Glomerular endothelial cell (primary cell): Measurements from ENCODE around the gene PTPRJ. TPM values are rescaled to one million over a fixed set of nuclear protein-coding genes. Genes with fewer than 3 reads are reported as not detected.

Experiments used
- DNase-seq: peaks from one replicate; pipeline ENCODE4 v3.0.0-alpha.2; 2011; ENCODE audit warnings: low read depth, low spot score; ENCODE audit errors: extremely low read depth
- total RNA-seq: library from RNA; depleted of rRNA; stranded (reverse); fragments of >200 nt; gene quantifications from 2 replicates; pipeline ENCODE4 v1.2.3, GENCODE V29; 2015

Gene PTPRJ
- total RNA-seq, 1 donor from 2014 or later, result 17.3 TPM

DNA sequence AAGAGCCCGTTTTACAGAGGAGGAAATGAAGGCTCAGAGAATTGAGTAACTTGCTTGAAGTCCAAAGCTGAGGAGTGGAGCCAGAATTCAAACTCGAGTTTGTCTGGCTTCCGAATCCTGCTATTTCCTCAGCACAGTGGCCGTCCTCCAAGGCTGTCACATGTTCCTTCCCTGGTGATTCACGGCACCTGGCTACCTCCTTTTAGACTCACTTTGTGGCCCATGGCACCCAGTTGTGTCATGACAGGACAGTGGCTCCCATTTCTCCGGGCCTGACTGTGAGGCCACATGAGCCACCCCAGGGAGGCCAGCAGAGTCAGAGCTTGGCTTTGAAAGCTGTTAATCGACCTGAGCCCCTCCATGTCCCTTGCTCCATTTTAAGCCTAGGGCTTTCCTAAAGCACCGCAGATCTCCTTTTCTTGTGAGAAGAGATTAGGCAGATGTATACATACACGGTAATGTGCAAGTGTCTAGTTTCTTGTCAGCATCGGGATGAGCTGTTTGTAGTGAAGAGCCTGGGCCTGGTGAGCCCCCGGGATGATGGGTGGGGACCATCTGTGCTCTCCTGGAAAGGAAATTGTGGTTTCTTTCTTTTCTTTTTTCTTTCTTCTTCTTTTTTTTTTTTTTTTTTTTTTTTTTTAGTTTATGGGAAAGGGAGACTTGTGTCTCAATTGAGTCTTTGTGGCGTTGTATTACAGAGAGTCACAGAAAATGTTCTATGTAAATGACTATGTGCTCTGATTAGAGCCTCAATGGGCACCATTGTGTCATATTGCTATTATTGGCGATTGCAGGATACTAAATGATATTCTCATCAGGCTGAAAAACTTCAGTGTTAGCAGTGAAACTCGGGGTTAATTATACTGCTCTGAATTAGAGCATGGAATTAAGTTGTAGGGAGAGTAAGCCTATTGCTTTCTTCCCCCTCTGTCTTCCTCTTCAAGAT is 54.8 kb downstream of the PTPRJ start:
- DNase-seq, result no peak

DNA sequence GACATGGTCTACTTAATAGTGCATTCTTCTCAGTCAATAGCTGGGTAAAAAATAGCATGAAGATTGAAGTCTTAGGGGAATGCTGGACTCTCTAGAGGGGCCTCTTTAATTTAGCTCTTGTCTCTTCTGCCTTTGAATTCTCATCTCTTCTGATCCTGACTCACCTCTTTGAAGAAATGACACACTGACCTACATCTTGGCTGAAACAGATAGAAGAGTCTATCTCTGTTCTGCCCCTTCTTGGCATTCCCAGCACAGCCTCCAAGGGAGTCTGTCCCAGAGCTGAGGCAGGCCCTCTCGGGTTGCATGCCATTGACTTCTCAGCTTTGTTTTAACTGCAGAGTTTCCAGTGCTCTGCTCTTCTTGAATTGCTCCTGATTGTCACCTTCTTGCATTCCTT is 55.7 kb downstream of the PTPRJ start:
- DNase-seq, result no peak

DNA sequence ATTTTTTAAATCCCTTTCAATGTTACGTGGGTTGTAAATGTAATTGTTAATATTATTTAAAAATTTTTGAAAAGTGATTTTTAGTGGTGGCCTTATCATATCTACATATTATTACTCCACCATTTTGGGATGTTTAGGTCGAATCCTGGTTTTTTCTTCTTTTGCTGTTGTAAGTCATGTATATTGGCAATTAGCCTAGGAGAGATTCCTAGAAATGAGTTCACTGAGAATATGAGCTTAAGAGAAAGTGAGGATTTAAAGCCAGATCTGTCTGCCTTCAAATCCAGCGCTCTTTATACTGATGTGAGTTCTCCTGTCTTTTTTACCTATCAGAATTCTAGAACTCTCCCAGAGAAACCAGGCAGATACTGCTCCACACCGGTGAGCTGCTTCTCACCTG is 56.1 kb downstream of the PTPRJ start:
- no peak for DNase-seq

DNA sequence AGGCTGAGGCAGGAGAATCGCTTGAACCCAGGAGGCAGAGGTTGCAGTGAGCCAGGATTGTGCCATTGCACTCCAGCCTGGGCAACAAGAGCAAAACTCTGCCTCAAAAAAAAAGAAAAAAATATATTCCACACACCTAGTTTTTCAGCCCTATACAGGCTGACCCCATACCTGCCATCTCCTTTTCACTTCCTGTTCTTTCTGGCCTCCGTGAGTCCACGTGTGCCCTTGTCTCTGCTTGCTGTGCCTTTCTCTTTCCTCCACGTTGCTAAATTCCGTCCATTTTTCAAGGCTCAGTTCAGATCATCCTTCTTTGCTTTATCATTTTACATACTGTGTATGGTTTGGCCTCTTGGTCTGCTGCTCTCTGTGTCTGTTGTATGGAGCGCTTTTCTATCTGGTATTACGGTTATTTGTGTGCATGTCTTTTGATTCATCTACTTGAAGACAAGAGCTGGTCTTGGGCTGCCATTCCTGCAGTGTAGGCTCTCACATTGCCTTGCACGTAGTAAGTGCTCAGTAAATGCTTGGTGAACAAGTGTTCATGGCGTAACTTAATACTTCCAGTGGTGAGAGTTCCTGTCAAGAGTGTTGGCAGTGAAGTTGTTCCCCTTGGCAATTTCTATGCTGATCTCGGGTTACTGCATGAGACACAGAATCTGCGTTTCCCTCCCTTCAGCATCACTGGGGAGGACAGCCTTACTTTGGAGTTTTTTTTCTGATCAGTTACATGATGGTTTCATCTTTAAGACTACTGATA is 57.5 kb downstream of the PTPRJ start:
- no peak for DNase-seq

DNA sequence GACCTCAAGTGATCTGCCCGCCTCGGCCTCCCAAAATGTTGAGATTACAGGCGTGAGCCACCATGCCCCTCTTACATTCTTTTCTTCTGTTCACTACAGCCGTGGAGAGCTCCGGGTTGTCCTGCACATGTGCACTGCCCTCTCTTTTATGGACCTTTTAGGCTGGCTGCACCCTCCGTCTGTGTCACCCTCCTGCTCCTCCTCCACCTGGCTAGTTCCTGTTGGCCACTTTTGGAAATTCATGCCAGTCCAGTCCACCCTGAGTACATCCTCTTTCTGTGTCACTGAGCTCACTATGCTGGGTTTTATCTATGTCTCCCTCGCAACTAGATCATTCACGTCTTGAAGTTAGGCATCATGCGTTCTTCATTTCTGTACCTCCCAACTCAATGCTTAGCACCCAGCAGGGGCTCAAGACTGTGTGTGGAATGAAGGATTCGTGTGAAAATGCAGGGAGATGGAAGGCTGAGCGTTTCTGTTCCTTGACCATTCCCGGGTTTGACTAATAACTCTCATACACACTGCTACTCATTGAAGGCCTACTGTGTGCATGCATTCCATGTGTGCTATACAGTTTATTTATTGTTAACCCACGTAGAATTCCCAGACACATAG is 60.6 kb downstream of the PTPRJ start:
- DNase-seq, result no peak

GRCh38 chr11:48041877-48042695 is 61.7 kb downstream of the PTPRJ start:
- DNase-seq, result no peak

DNA sequence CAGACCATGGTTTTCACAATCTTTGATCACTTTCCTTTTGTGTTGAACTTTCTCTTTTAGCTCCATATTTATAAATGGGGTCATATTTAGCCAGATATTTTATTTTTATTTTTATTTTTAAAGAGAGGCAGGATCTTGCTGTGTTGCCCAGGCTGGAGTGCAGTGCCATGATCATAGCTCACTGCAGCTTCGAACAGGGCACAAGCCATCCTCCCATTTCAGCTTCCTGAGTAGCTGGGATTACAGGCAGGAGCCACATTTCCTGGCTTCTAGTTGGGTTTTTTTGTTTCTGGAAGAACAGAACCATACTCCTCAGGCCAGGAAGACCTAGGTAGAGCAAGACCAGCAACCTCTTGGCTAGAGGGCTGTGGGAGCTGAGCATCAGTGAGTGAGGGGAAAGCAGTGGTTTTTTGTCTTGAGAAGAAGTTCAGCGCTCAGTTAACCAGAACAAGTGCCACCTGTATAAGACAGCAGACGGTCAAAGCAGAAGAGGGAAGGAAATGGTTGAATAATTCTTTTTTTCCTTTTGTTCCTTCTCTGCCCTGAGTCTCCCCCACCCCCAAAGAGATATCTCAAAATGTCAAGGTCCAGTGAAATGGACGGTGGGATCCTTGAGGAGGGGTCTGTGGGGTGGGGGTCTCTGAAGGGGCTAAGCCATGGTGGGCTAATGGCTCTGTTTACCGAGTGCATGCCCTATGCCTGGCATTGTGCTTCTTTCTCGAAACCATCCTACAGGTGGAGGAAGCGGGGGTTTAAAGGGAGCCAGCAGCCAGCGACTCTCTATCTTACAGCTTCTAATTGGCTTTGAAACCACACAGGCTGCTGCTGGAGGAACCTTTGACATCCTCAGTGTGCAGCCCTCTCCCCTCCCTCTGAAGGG is 63.0 kb downstream of the PTPRJ start:
- DNase-seq, result no peak

- DNase-seq, result no peak
Measured at GRCh38 chr11:48043991-48044512, 63.7 kb downstream of the PTPRJ start.

- no peak for DNase-seq
Measured at GRCh38 chr11:48044577-48044976, 64.2 kb downstream of the PTPRJ start.

DNA sequence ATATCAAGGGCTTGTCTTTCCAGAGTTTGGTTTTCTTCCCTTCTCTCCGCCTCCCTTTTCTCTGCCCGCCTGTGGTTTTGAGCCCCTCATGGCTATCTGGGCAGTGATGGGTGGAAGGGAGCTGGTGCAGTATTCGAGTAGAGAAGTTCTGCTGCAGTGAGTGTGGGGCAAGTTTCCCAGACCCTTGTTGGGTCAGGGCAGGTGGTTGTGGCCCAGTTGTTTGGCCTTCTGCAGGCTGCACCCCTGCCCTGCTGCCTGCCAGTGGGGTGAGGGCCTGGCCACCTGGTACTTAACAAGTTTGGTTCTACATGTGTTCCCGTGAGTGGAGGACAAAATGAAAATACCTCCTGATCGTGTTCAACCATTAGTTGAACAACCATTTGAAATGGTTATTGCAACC is 65.2 kb downstream of the PTPRJ start:
- no peak for DNase-seq

GRCh38 chr11:48047616-48048015 is 67.3 kb downstream of the PTPRJ start:
- no peak for DNase-seq

DNA sequence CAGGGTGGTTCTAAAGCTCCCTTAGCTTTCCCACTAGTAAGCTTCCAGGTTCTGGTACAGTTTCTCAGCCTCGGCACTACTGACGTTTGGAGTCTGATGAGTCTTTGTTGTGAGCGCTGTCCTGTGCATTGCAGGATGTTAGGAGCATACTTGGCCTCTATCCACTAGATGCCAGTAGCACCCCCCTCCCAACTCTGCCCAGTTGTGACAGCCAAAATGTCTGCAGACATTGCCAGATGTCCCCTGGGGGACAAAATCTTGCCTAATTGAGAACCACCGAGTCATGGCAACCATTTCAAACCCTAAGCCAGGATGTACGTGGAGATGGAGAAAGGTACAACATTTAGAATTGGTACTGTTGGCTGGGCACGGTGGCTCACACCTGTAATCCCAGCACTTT is 68.7 kb downstream of the PTPRJ start:
- no peak for DNase-seq

- no peak for DNase-seq
Measured at GRCh38 chr11:48050304-48050703, 69.9 kb downstream of the PTPRJ start.

- no peak for DNase-seq
Measured at GRCh38 chr11:48051217-48051830, 71.0 kb downstream of the PTPRJ start.

DNA sequence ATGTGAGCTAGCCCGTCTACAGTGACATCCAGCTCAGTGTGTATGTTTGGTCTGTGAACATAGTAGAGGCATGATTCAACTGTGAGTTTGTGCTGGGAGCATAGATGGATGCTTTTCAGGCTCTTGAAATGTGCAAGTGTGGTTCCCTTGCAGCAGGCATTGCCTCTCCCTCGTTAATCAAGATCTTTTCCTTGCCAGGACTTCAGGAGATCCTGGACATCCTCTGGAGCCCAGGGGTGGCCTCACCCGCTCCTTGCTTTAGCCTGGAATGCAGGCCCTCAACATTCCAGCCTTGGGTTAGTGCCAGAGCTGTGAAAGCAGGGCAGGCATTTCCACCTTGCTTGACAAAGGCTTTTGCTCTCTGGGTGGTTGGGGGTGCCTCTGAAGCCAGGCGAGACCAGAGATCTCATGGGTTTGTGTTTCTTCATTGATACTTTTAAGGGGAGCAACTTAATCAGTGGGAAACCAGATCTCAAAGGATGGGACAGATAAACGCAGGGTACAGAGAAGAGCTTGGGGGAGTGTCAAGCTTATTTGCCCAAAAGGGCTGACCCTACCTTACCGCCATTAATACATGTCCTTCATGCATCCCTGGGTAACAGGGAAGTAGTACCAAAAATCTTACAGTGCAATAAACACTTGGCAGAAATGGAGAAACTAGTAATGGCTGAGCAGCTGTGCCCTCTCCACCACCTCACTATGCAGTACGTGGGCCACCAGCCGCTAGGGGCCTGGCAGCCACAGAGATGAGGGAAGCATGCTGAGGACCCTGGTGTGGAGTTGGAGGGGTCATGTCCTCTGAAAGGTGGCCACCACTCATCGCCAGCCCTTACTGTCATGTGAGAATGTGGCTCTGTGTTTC is 72.1 kb downstream of the PTPRJ start:
- DNase-seq, result no peak

GRCh38 chr11:48054994-48055291 is 74.6 kb downstream of the PTPRJ start:
- DNase-seq, result no peak

GRCh38 chr11:48055292-48056132 is 75.2 kb downstream of the PTPRJ start:
- no peak for DNase-seq
